Epithelial cell of proximal tubule (primary cell): ENCODE measurements around the gene UMAD1. TPM values are rescaled to one million over a fixed set of nuclear protein-coding genes. Genes with fewer than 3 reads are reported as not detected.
A peak's percentile ranks its signal among the peaks of the same experiment; 100 is the strongest.
"Not testable (repeated sequence)": the region's sequence is repeated elsewhere in the genome, so short reads cannot be mapped to it uniquely, and the experiment has no call there.

Source experiments
- DNase-seq: peaks from one replicate; pipeline ENCODE4 v3.0.0-alpha.2; 2011; ENCODE audit warnings: low read depth
- H3K4me3 ChIP-seq: 2 replicates; pipeline ENCODE4 v1.5.1; 2011; ENCODE audit warnings: low read depth, mild to moderate bottlenecking, low read length
- CTCF ChIP-seq: conservative IDR thresholded peaks from 2 replicates; pipeline ENCODE4 v1.5.1; 2012; ENCODE audit warnings: low read depth, mild to moderate bottlenecking, low read length
- total RNA-seq: library from RNA; depleted of rRNA; stranded (reverse); fragments of >200 nt; gene quantifications from 2 replicates; pipeline ENCODE4 v1.2.3, GENCODE V29; 2015

The UMAD1 gene
- total RNA-seq, 1 donor from 2014 or later, result 9.7 TPM

- TF ChIP-seq CTCF, result no peak
- no peak overlapping the region for H3K4me3 ChIP-seq
- DNase-seq, result no peak
These were observed 181.0 kb downstream of the UMAD1 start for GRCh38 chr7:7821517-7821916.

- H3K4me3 ChIP-seq, DNase-seq: not testable (repeated sequence)
These were observed 184.7 kb downstream of the UMAD1 start for GRCh38 chr7:7825294-7825693.

GRCh38 chr7:7829667-7830066, 189.1 kb downstream of the UMAD1 start:
- no peak for TF ChIP-seq CTCF
- no peak overlapping the region for H3K4me3 ChIP-seq
- DNase-seq, result peak; percentile 22

GRCh38 chr7:7830122-7830878, 189.7 kb downstream of the UMAD1 start:
- no peak for DNase-seq
- no peak overlapping the region for H3K4me3 ChIP-seq
- no peak for TF ChIP-seq CTCF

GRCh38 chr7:7832518-7832917, 192.0 kb downstream of the UMAD1 start:
- H3K4me3 ChIP-seq, result no peak overlapping the region
- no peak for DNase-seq

GRCh38 chr7:7834761-7835160, 194.2 kb downstream of the UMAD1 start:
- DNase-seq, result no peak
- no peak overlapping the region for H3K4me3 ChIP-seq
- TF ChIP-seq CTCF, result no peak

More at GRCh38 chr7:7832518-7832917, 192.0 kb downstream of the UMAD1 start:
- TF ChIP-seq CTCF, result no peak

- no peak for TF ChIP-seq CTCF
- no peak for DNase-seq
- H3K4me3 ChIP-seq, result no peak overlapping the region
These were observed 200.5 kb downstream of the UMAD1 start for GRCh38 chr7:7841027-7841426.
